ENCODE data around the gene CCDC17.

The CCDC17 gene

GRCh38 chr1:45612941-45613579, 10.8 kb downstream of the CCDC17 start:
- TF ChIP-seq GATA2 (IDR thresholded peaks at IDR 0.05; ENCODE audit: low read depth, low read length): no peak
- TF ChIP-seq GATA3 (IDR thresholded peaks at IDR 0.05; ENCODE audit: low read depth, low read length): no peak

GRCh38 chr1:45610589-45611226, 13.1 kb downstream of the CCDC17 start:
- TF ChIP-seq GATA2 (IDR thresholded peaks at IDR 0.05; ENCODE audit: low read depth, low read length) (no peak), GATA3 (IDR thresholded peaks at IDR 0.05; ENCODE audit: low read depth, low read length) (no peak)

DNA sequence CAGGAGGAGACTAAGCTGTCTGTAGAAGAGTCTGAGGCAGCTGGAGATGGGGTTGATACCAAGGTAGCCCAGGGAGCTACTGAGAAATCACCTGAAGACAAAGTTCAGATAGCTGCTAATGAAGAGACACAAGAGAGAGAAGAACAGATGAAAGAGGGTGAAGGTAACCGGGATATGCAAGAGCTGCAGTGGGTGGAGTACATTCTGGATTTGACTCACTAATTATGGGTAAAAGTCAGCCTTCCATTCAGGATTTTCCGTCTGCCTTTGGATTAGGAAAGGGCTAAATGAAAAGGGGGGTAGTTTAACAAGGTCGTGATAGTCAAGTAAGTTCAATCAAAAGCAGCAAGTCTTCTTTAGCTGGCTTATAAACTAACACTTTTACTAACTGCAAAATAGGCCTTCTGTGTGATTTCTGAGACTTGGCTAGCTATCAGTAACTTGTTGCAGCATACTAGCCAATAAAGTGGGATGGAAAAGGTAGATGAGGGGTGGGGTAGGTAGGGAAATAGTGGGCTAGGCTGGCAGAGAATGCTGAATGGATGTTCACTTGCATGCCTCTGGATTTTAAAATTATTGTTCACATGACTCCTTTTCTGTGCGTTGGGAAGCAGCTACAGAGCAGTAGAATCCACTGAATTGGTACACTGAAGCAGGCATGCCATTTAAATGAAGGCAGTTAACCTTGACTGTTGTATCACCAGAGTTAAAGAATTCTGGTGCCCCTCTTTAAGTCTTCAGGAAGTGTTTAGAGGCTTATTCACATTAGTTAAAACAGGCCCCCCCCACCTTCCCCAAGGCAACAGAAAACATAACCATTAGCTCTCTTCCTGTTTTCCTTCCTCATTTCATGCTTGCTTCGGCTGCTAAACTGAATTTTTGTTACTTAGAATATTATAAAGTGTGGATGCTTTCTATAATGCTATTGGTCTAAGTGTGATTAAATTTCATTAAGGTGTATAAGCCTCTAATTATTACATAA, 15.4 kb downstream of the CCDC17 start:
- TF ChIP-seq GATA3 (IDR thresholded peaks at IDR 0.05; ENCODE audit: low read depth, low read length) (no peak), GATA2 (IDR thresholded peaks at IDR 0.05; ENCODE audit: low read depth, low read length) (no peak)

DNA sequence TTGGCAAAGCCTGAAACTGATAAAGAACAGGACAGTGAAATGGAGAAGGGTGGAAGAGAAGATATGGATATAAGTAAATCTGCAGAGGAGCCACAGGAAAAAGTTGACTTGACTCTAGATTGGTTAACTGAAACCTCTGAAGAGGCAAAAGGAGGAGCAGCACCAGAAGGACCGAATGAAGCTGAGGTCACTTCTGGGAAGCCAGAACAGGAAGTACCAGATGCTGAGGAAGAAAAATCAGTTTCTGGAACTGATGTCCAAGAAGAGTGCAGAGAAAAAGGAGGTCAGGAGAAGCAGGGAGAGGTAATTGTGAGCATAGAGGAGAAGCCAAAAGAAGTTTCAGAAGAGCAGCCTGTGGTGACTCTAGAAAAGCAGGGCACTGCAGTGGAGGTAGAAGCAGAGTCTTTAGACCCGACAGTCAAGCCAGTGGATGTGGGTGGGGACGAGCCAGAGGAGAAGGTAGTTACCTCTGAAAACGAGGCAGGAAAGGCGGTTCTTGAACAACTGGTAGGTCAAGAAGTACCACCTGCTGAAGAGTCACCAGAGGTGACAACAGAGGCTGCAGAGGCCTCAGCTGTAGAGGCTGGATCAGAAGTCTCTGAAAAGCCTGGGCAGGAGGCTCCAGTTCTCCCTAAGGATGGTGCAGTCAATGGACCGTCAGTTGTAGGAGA, 16.3 kb downstream of the CCDC17 start:
- TF ChIP-seq GATA3 (IDR thresholded peaks at IDR 0.05; ENCODE audit: low read depth, low read length) (no peak), GATA2 (IDR thresholded peaks at IDR 0.05; ENCODE audit: low read depth, low read length) (no peak)

GRCh38 chr1:45604239-45604638, 19.6 kb downstream of the CCDC17 start:
- no peak for TF ChIP-seq GATA2 (IDR thresholded peaks at IDR 0.05; ENCODE audit: low read depth, low read length)

GRCh38 chr1:45594412-45594811, 29.4 kb downstream of the CCDC17 start:
- TF ChIP-seq GATA3 (IDR thresholded peaks at IDR 0.05; ENCODE audit: low read depth, low read length) (no peak), GATA2 (IDR thresholded peaks at IDR 0.05; ENCODE audit: low read depth, low read length) (no peak)

DNA sequence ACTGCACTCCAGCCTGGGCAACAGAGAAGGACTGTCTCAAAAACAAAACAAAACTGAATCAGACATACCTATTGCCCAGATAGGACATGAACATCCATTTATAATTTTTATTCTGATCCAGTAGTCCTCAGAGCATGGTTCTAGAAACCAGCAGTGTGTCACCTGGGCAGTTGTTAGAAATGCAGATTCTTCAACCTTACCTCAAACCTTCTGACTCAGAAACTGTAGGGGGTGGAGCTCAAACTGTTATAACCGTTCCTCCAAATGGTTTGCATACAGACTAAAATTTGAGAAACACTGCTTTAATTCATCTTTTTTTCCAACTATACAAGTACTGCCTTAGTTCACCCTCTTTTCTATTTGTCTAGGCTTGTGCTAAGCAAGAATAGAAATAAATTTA, 34.0 kb downstream of the CCDC17 start:
- TF ChIP-seq GATA2 (IDR thresholded peaks at IDR 0.05; ENCODE audit: low read depth, low read length) (no peak), GATA3 (IDR thresholded peaks at IDR 0.05; ENCODE audit: low read depth, low read length) (no peak)

- TF ChIP-seq GATA3 (IDR thresholded peaks at IDR 0.05; ENCODE audit: low read depth, low read length): no peak
- TF ChIP-seq GATA2 (IDR thresholded peaks at IDR 0.05; ENCODE audit: low read depth, low read length): no peak
Observed at GRCh38 chr1:45586769-45587168, 37.1 kb downstream of the CCDC17 start.

DNA sequence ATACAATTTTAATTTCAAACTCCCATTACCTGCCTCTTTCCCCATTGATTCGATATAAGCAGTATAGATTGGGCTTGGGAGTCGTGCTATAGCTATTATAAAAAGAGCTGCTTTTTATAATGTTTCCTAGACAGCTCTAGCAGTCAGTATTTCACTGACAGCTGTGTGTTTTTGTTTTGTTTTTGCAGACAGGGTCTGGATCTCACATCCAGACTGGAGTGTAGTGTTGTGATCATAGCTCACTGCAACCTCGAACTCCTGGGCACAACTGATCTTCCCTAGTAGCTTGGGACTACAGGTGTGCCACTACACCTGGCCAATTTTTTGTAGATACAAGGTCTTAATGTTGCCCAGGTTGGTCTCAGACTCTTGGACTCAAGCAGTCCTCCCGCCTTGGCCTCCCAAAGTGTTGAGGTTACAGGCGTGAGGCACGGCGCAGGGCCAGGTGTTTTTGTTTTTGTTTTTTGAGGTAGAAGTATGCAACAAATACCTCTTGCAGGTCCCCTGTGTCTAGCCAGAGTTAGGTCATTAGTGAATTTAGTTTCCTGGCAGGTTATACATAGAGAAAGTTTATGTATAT, 38.3 kb downstream of the CCDC17 start:
- TF ChIP-seq GATA3 (IDR thresholded peaks at IDR 0.05; ENCODE audit: low read depth, low read length) (no peak), GATA2 (IDR thresholded peaks at IDR 0.05; ENCODE audit: low read depth, low read length) (no peak)

DNA sequence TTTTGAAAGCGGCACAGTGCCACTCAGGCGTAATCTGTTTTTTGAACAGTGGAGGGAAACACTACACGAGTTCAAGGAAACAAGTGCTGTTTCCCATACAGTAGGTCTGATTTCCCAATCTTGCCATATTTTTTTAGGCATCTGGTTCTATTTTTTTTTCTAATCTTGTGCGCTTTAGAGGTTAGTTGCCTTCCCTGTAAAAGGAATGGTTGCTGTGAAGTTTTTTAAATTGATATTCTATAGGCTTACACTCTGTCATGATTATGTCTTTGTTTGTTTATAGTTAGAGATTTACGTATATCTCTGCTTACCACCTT, 38.8 kb downstream of the CCDC17 start:
- no peak for TF ChIP-seq GATA3 (IDR thresholded peaks at IDR 0.05; ENCODE audit: low read depth, low read length)

- TF ChIP-seq GATA2 (IDR thresholded peaks at IDR 0.05; ENCODE audit: low read depth, low read length) (no peak), GATA3 (IDR thresholded peaks at IDR 0.05; ENCODE audit: low read depth, low read length) (no peak)
Observed at GRCh38 chr1:45584351-45585109, 39.3 kb downstream of the CCDC17 start.

DNA sequence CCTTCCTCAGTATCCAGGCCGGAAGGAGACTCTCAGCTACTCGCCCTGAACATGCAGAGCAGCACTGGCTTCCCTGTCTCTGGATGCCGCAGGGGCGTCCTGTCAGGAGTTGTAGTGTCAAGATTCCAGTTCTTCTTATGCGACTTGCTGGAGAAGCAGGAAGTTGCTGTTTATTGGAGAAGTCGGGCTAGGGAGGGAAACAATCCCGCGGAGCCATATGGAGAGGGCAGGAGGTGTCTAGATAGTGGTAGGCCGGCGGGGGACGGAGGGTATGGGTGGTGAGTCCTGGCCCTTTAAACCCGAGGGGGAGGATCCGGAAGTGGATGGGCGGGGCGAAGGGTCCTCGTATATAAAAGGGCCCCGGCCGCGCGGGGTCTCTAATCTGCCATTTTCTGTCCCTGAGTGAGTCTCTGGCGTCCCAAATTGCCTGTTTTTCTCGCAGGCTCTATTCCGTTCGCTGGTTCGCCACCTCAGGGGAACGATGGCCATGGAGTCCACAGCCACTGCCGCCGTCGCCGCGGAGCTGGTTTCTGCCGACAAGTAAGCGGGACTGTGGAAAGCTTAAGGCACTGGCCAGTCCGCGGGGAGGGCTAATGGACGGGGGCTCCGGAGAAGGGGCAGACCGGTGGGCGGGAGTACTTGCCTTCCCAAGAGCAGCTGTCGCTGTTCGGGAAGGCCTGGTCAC, 40.0 kb downstream of the CCDC17 start, which contains the start of gene NASP:
Gene NASP, plus strand, starts transcription at position 376 of the 685 bp plus-strand sequence. Its CDS starts 106 bp downstream, at position 482.
- TF ChIP-seq GATA2 (IDR thresholded peaks at IDR 0.05; ENCODE audit: low read depth, low read length) (0 out of 2 replicates have a peak, but pooled peaks have one; percentile 5), GATA3 (IDR thresholded peaks at IDR 0.05; ENCODE audit: low read depth, low read length) (no peak)
